Prostate gland (tissue), 2 donors: Measurements from ENCODE around the gene PAFAH1B1. TPM values are rescaled to one million over a fixed set of nuclear protein-coding genes. Genes with fewer than 3 reads are reported as not detected.
"Not testable (repeated sequence)": the region's sequence is repeated elsewhere in the genome, so short reads cannot be mapped to it uniquely, and the experiment has no call there.

ENCODE experiments used
- DNase-seq: peaks from one replicate; pipeline ENCODE4 v3.0.0-alpha.2; 2019; ENCODE audit warnings: low spot score
- H3K27ac ChIP-seq, 2 donors: fragments of 200-600 bp; sonication (generic); 2 replicates each; pipeline ENCODE4 v1.5.1; 2017 to 2019
- H3K27me3 ChIP-seq: fragments of 200-600 bp; sonication (generic); replicated peaks from 2 replicates; pipeline ENCODE4 v1.5.1; 2019; ENCODE audit not compliant: insufficient read depth
- H3K36me3 ChIP-seq, 2 donors: fragments of 200-600 bp; sonication (generic); 1 replicate in 1 of 2; 2 replicates in 1 of 2; pipeline versions ENCODE4 v1.5.1 to v1.8.1; 2017 to 2019
- H3K4me1 ChIP-seq: fragments of 200-600 bp; sonication (generic); replicated peaks from 2 replicates; pipeline ENCODE4 v1.5.1; 2019
- H3K4me3 ChIP-seq, 2 donors: fragments of 200-600 bp; sonication (generic); 2 replicates each; pipeline ENCODE4 v1.5.1; 2017 to 2019
- H3K9me3 ChIP-seq: fragments of 200-600 bp; sonication (generic); 2 replicates; pipeline ENCODE4 v1.5.1; 2017
- CTCF ChIP-seq, 4 experiments: fragments of 200-600 bp in 2 of 4; fragments of 450-650 bp in 2 of 4; sonication (generic) in 2 of 4; IDR thresholded peaks; 1 replicate in 3 of 4; 2 replicates in 1 of 4; pipeline ENCODE4 v1.5.1; 2016 to 2019; ENCODE audit warnings: antibody characterized with exemption in 4 of 4, mild to moderate bottlenecking in 2 of 4, moderate library complexity in 2 of 4
- POLR2A ChIP-seq: fragments of 450-650 bp; IDR thresholded peaks from one replicate; pipeline ENCODE4 v1.6.1; 2016; ENCODE audit warnings: antibody characterized with exemption, mild to moderate bottlenecking
- POLR2AphosphoS5 ChIP-seq: sonication (generic); formaldehyde crosslinking; IDR thresholded peaks from one replicate; pipeline ENCODE4 v1.6.1; 2017; ENCODE audit warnings: antibody characterized with exemption
- WGBS: methylation state at CpG from one replicate; pipeline ENCODE4 v1.1.5; 2018; 5-methylcytosine and 5-hydroxymethylcytosine counted together
- intact Hi-C: fragments of 100-400 bp; cut with DNase I; formaldehyde crosslinking; loops from one replicate; pipeline ENCODE4 v1.14.2; 2022
- total RNA-seq, 2 donors: library from RNA; depleted of rRNA; stranded (reverse); fragments of >200 nt; gene quantifications; one replicate each; pipeline ENCODE4 v1.1.0, GENCODE V29; 2016

The PAFAH1B1 gene
- total RNA-seq, 2 donors from 2014 or later: 47.9 to 92.9 TPM

GRCh38 chr17:2655546-2655945, 62.1 kb downstream of the PAFAH1B1 start:
- Histone ChIP-seq H3K27me3 (no peaks in the 10 kb centered on the region), H3K4me1 (no peaks in the 10 kb centered on the region), H3K4me3 (no peak overlapping the region), H3K9me3 (no peaks in the 10 kb centered on the region), H3K27ac (no peak overlapping the region), H3K36me3 (no peaks in the 10 kb centered on the region)
- no peak for DNase-seq
- no peak for TF ChIP-seq CTCF (IDR thresholded peaks at IDR 0.05)
- no peak for TF ChIP-seq POLR2A
- no peak for TF ChIP-seq POLR2AphosphoS5
- intact Hi-C loops: no loop called here
- WGBS: 79% methylated on average over 7 of the region's 7 CpGs

GRCh38 chr17:2656283-2656682, 62.8 kb downstream of the PAFAH1B1 start:
- DNase-seq: no peak
- no peaks in the 10 kb centered on the region for H3K9me3 ChIP-seq
- intact Hi-C loops: no loop called here
- H3K36me3 ChIP-seq: no peaks in the 10 kb centered on the region
- TF ChIP-seq POLR2A: no peak
- no peak for TF ChIP-seq CTCF (IDR thresholded peaks at IDR 0.05)
- TF ChIP-seq POLR2AphosphoS5: no peak
- no peaks in the 10 kb centered on the region for H3K4me1 ChIP-seq
- no peak overlapping the region for H3K27ac ChIP-seq
- whole genome bisulfite sequencing: 0% methylated on average over 1 of the region's 1 CpG
- no peaks in the 10 kb centered on the region for H3K27me3 ChIP-seq
- H3K4me3 ChIP-seq: no peak overlapping the region

- H3K9me3 ChIP-seq, intact Hi-C loops: not testable (repeated sequence)
- 74% methylated on average over 8 of the region's 8 CpGs for WGBS
These were observed 65.9 kb downstream of the PAFAH1B1 start for GRCh38 chr17:2659337-2659736.

GRCh38 chr17:2660410-2660809, 67.0 kb downstream of the PAFAH1B1 start:
- H3K36me3 ChIP-seq, H3K9me3 ChIP-seq, H3K27me3 ChIP-seq, H3K4me3 ChIP-seq, DNase-seq, intact Hi-C loops, H3K27ac ChIP-seq, H3K4me1 ChIP-seq: not testable (repeated sequence)
- WGBS: 97% methylated on average over 4 of the region's 4 CpGs

More at GRCh38 chr17:2659337-2659736, 65.9 kb downstream of the PAFAH1B1 start:
- H3K36me3 ChIP-seq, H3K27ac ChIP-seq, H3K4me1 ChIP-seq, H3K4me3 ChIP-seq, H3K27me3 ChIP-seq, DNase-seq: not testable (repeated sequence)

GRCh38 chr17:2672026-2672425, 78.6 kb downstream of the PAFAH1B1 start:
- 89% methylated on average over 5 of the region's 5 CpGs for WGBS
- no peak overlapping the region for H3K4me3 ChIP-seq
- DNase-seq: no peak
- H3K27ac ChIP-seq: no peak overlapping the region
- no peaks in the 10 kb centered on the region for H3K9me3 ChIP-seq
- no peaks in the 10 kb centered on the region for H3K27me3 ChIP-seq
- no peaks in the 10 kb centered on the region for H3K36me3 ChIP-seq
- no peak for TF ChIP-seq POLR2A
- TF ChIP-seq CTCF (IDR thresholded peaks at IDR 0.05): no peak
- no peak for TF ChIP-seq POLR2AphosphoS5
- H3K4me1 ChIP-seq: no peaks in the 10 kb centered on the region
- intact Hi-C loops: no loop called here

GRCh38 chr17:2679247-2679646, 85.8 kb downstream of the PAFAH1B1 start:
- intact Hi-C loops, DNase-seq, H3K4me3 ChIP-seq, H3K36me3 ChIP-seq, H3K27ac ChIP-seq, H3K4me1 ChIP-seq, H3K27me3 ChIP-seq, H3K9me3 ChIP-seq: not testable (repeated sequence)
- WGBS: 98% methylated on average over 1 of the region's 1 CpG
